K562 (cell line): ENCODE data around the gene ETNK2. TPM values are rescaled to one million over a fixed set of nuclear protein-coding genes. Genes with fewer than 3 reads are reported as not detected.

Experiments
- CREBBP ChIP-seq: IDR thresholded peaks from one replicate; pipeline ENCODE4 v1.6.1; 2012; ENCODE audit warnings: low read depth, mild to moderate bottlenecking, control low read depth, inconsistent platforms, low read length
- ESRRA ChIP-seq: fragments of 450-650 bp; IDR thresholded peaks from 2 replicates; pipeline ENCODE4 v1.6.1; 2014; ENCODE audit warnings: low read depth, mild to moderate bottlenecking, moderate library complexity, borderline replicate concordance
- GABPB2 ChIP-seq: fragments of 250-450 bp; sonication (Bioruptor Pico); conservative IDR thresholded peaks from 2 replicates; pipeline ENCODE4 v1.5.1; 2021; ENCODE audit warnings: mild to moderate bottlenecking
- HDAC1 ChIP-seq, 2 experiments: fragments of 450-650 bp; IDR thresholded peaks; 2 replicates each; pipeline ENCODE4 v1.6.1; 2016 to 2017; ENCODE audit warnings: inconsistent platforms in 1 of 2, mild to moderate bottlenecking in 1 of 2, moderate library complexity in 1 of 2
- PHF21A ChIP-seq: fragments of 450-650 bp; IDR thresholded peaks from 2 replicates; pipeline ENCODE4 v1.6.1; 2017; ENCODE audit warnings: low read depth, borderline replicate concordance
- PHTF2 ChIP-seq: fragments of 250-450 bp; sonication (Bioruptor Pico); IDR thresholded peaks from 2 replicates; pipeline ENCODE4 v1.5.0; 2021; ENCODE audit warnings: mild to moderate bottlenecking
- RCOR1 ChIP-seq, 2 experiments: IDR thresholded peaks; 2 replicates each; pipeline ENCODE4 v1.6.1; 2012; ENCODE audit warnings: low read depth in 2 of 2, low read length in 2 of 2, borderline replicate concordance in 1 of 2, improper control_type of control experiment in 1 of 2
- SMC3 ChIP-seq: conservative IDR thresholded peaks from 2 replicates; pipeline ENCODE4 v1.6.1; 2011; ENCODE audit warnings: low read depth, low read length, improper control_type of control experiment; ENCODE audit not compliant: insufficient read depth
- SRF ChIP-seq, 2 experiments: fragments of 250-450, 450-650 bp in 1 of 2; sonication (Bioruptor Pico) in 1 of 2; sonication (generic) in 1 of 2; formaldehyde crosslinking; IDR thresholded peaks; 2 replicates each; pipeline versions ENCODE4 v1.5.0 to v1.5.1; 2020 to 2022; ENCODE audit warnings: mild to moderate bottlenecking in 1 of 2, missing genetic modification reagents in 1 of 2
- STAT5A ChIP-seq: IDR thresholded peaks from 2 replicates; pipeline ENCODE4 v1.6.1; 2012; ENCODE audit warnings: low read length, inconsistent platforms, borderline replicate concordance
- ZBED1 ChIP-seq: IDR thresholded peaks from 2 replicates; pipeline ENCODE4 v1.6.1; 2014
- ZBTB8A ChIP-seq: fragments of 450-650 bp; IDR thresholded peaks from 2 replicates; pipeline ENCODE4 v1.6.1; 2018; ENCODE audit warnings: mild to moderate bottlenecking, moderate library complexity; ENCODE audit not compliant: partially characterized antibody
- ZNF551 ChIP-seq: fragments of 250-450 bp; sonication (Bioruptor Pico); IDR thresholded peaks from 2 replicates; pipeline ENCODE4 v1.5.0; 2021; ENCODE audit warnings: mild to moderate bottlenecking, moderate library complexity
- ZNF589 ChIP-seq: fragments of 200-800 bp; sonication (Bioruptor generic); IDR thresholded peaks from 2 replicates; pipeline ENCODE4 v1.6.1; 2016; ENCODE audit warnings: low read depth, missing genetic modification characterization, missing compliant biosample characterization
- ZNF668 ChIP-seq: fragments of 250-450 bp; sonication (Bioruptor Pico); IDR thresholded peaks from 2 replicates; pipeline ENCODE4 v1.8.0; 2022; ENCODE audit warnings: mild to moderate bottlenecking, inconsistent platforms
- ZNF699 ChIP-seq: fragments of 250-450 bp; sonication (Bioruptor Pico); IDR thresholded peaks from 2 replicates; pipeline ENCODE4 v1.8.0; 2021; ENCODE audit warnings: mild to moderate bottlenecking, moderate library complexity; ENCODE audit not compliant: insufficient replicate concordance
- ZNF778 ChIP-seq: fragments of 450-650 bp; formaldehyde crosslinking; IDR thresholded peaks from 2 replicates; pipeline ENCODE4 v1.4.0; 2020; ENCODE audit warnings: mild to moderate bottlenecking, moderate library complexity
- polyA plus RNA-seq, 8 experiments: library from polyadenylated mRNA; depleted of rRNA in 4 of 8; stranded (reverse) in 5 of 8; unstranded in 3 of 8; fragments of >200 nt; fragmentation: Nextera tagmentation in 2 of 8; fragmentation: Illumina TruSeq in 1 of 8; extraction: Ambion mirVana in 2 of 8; extraction: Trizol in 1 of 8; gene quantifications; 2 replicates each; pipeline versions ENCODE4 v1.2.1 to v1.2.3, GENCODE V29; 2011 to 2014; ENCODE audit warnings: inconsistent platforms in 1 of 8, missing spikeins in 1 of 8
- total RNA-seq, 7 experiments: library from RNA; depleted of rRNA in 6 of 7; stranded (reverse); fragments of >200 nt in 6 of 7; fragmentation: Illumina TruSeq in 2 of 7; extraction: Trizol in 2 of 7; gene quantifications; 2 replicates each; pipeline versions ENCODE4 v1.2.1 to v1.2.3, GENCODE V29; 2011 to 2021; ENCODE audit warnings: low replicate concordance in 1 of 7
- TF ChIP-seq, protein P1 (sequence below): sonication (generic); formaldehyde crosslinking; IDR thresholded peaks from 2 replicates; pipeline ENCODE4 v1.8.0; 2022; ENCODE audit warnings: mild to moderate bottlenecking, missing genetic modification reagents
- TF ChIP-seq, protein P2 (sequence below): fragments of 250-450 bp; sonication (Bioruptor Pico); IDR thresholded peaks from 2 replicates; pipeline ENCODE4 v1.8.0; 2021; ENCODE audit warnings: moderate library complexity, mild to moderate bottlenecking, inconsistent platforms
- TF ChIP-seq, protein P3 (sequence below): fragments of 450-650 bp; formaldehyde crosslinking; IDR thresholded peaks from 2 replicates; pipeline ENCODE4 v1.4.0; 2022; ENCODE audit warnings: missing genetic modification characterization
- TF ChIP-seq, protein P4 (sequence below): fragments of 450-650 bp; formaldehyde crosslinking; IDR thresholded peaks from 2 replicates; pipeline ENCODE4 v1.4.0; 2020; ENCODE audit warnings: mild to moderate bottlenecking, moderate library complexity

Gene ETNK2
- total and polyA plus RNA-seq, 9 of the 15 experiments (the other 6 are each of a cell fraction or from before 2014, with no cell fraction given) = 0.03 to 0.38 (median 0.13) TPM; not detected in 4

DNA sequence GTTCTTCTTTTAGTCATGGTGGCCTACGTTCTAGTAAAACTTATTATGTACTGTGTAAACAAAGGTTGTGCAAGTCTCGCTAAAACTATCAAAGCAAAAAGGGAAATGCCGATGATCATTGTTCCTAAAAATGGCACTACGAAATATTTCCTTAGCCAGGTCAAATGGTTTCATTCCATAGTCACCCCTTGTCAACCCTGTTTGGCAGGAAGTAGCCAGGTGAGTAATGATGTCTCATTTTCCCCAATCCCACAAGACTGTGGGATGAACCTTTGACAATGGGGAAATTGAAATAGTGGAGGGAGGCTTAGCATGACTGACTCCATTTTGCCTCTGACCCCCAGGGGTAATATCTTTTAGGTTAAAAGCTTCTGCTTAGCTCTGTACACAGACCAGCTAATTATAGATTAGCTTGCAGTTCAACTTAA lies 19.9 kb upstream of the ETNK2 start (continued):
- TF ChIP-seq, protein P1, sequence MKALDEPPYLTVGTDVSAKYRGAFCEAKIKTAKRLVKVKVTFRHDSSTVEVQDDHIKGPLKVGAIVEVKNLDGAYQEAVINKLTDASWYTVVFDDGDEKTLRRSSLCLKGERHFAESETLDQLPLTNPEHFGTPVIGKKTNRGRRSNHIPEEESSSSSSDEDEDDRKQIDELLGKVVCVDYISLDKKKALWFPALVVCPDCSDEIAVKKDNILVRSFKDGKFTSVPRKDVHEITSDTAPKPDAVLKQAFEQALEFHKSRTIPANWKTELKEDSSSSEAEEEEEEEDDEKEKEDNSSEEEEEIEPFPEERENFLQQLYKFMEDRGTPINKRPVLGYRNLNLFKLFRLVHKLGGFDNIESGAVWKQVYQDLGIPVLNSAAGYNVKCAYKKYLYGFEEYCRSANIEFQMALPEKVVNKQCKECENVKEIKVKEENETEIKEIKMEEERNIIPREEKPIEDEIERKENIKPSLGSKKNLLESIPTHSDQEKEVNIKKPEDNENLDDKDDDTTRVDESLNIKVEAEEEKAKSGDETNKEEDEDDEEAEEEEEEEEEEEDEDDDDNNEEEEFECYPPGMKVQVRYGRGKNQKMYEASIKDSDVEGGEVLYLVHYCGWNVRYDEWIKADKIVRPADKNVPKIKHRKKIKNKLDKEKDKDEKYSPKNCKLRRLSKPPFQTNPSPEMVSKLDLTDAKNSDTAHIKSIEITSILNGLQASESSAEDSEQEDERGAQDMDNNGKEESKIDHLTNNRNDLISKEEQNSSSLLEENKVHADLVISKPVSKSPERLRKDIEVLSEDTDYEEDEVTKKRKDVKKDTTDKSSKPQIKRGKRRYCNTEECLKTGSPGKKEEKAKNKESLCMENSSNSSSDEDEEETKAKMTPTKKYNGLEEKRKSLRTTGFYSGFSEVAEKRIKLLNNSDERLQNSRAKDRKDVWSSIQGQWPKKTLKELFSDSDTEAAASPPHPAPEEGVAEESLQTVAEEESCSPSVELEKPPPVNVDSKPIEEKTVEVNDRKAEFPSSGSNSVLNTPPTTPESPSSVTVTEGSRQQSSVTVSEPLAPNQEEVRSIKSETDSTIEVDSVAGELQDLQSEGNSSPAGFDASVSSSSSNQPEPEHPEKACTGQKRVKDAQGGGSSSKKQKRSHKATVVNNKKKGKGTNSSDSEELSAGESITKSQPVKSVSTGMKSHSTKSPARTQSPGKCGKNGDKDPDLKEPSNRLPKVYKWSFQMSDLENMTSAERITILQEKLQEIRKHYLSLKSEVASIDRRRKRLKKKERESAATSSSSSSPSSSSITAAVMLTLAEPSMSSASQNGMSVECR = no peak
- TF ChIP-seq PHF21A = no peak
- TF ChIP-seq SRF (CRISPR knock-in tag; IDR thresholded peaks at IDR 0.05) = no peak
- TF ChIP-seq STAT5A = no peak
- TF ChIP-seq ESRRA = no peak
- no peak for TF ChIP-seq GABPB2 (CRISPR knock-in tag)
- 0 out of 2 replicates have a peak, but pooled peaks have one; percentile 39 for TF ChIP-seq ZNF668
- TF ChIP-seq ZNF551 (CRISPR knock-in tag) = no peak
- no peak for TF ChIP-seq ZNF778 (CRISPR knock-in tag)
- no peak for TF ChIP-seq SMC3
- TF ChIP-seq RCOR1 (IDR thresholded peaks at IDR 0.05; ENCODE audit: borderline replicate concordance in 1 of 2, low read depth in 2 of 2, low read length in 2 of 2) = no peak
- TF ChIP-seq, protein P2, sequence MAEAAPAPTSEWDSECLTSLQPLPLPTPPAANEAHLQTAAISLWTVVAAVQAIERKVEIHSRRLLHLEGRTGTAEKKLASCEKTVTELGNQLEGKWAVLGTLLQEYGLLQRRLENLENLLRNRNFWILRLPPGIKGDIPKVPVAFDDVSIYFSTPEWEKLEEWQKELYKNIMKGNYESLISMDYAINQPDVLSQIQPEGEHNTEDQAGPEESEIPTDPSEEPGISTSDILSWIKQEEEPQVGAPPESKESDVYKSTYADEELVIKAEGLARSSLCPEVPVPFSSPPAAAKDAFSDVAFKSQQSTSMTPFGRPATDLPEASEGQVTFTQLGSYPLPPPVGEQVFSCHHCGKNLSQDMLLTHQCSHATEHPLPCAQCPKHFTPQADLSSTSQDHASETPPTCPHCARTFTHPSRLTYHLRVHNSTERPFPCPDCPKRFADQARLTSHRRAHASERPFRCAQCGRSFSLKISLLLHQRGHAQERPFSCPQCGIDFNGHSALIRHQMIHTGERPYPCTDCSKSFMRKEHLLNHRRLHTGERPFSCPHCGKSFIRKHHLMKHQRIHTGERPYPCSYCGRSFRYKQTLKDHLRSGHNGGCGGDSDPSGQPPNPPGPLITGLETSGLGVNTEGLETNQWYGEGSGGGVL (CRISPR knock-in tag) = no peak
- TF ChIP-seq, protein P3, sequence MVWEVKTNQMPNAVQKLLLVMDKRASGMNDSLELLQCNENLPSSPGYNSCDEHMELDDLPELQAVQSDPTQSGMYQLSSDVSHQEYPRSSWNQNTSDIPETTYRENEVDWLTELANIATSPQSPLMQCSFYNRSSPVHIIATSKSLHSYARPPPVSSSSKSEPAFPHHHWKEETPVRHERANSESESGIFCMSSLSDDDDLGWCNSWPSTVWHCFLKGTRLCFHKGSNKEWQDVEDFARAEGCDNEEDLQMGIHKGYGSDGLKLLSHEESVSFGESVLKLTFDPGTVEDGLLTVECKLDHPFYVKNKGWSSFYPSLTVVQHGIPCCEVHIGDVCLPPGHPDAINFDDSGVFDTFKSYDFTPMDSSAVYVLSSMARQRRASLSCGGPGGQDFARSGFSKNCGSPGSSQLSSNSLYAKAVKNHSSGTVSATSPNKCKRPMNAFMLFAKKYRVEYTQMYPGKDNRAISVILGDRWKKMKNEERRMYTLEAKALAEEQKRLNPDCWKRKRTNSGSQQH = peak; percentile 73; the same call in 1 of the 2 replicates
- no peak for TF ChIP-seq ZNF699 (CRISPR knock-in tag)
- no peak for TF ChIP-seq CREBBP
- no peak for TF ChIP-seq ZBED1
- TF ChIP-seq, protein P4, sequence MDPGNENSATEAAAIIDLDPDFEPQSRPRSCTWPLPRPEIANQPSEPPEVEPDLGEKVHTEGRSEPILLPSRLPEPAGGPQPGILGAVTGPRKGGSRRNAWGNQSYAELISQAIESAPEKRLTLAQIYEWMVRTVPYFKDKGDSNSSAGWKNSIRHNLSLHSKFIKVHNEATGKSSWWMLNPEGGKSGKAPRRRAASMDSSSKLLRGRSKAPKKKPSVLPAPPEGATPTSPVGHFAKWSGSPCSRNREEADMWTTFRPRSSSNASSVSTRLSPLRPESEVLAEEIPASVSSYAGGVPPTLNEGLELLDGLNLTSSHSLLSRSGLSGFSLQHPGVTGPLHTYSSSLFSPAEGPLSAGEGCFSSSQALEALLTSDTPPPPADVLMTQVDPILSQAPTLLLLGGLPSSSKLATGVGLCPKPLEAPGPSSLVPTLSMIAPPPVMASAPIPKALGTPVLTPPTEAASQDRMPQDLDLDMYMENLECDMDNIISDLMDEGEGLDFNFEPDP = peak; percentile 85; the same call in 1 of the 2 replicates
- no peak for TF ChIP-seq ZBTB8A
- TF ChIP-seq HDAC1 (IDR thresholded peaks at IDR 0.05) = no peak
- TF ChIP-seq PHTF2 (CRISPR knock-in tag) = no peak
- TF ChIP-seq ZNF589 (CRISPR knock-in tag) = peak; percentile 97
